Measurements from ENCODE around the gene SLC17A7. TPM values are rescaled to one million over a fixed set of nuclear protein-coding genes. Genes with fewer than 3 reads are reported as not detected.

SLC17A7 gene
- total RNA-seq, 6 donors from 2014 or later = 0.37 to 2.1 (median 0.78) TPM; not detected in 1

DNA sequence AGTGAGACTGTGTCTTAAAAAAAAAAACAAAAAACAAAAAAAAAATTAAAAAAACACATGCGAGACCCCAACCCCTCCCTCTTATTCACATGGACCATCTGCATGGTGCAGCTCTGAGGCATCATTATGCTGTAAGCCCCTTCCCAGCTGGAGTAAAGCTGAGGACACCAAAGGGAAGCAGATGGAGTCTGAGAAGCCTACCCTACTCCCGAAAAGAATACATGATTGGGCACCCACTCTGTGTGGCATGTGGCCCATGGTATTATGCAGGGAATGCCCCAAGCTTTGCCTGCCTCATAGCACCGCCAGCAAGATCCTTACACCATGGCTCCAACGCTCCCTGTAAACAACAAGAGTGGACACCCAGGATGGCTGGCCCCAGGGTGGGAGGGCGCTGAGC, 22.8 kb downstream of the SLC17A7 start:
- Histone ChIP-seq H3K4me1 (peaks cover 21 to 29% (median 25%) of the 10 kb centered on the region in 4 donors), H3K27ac (no peak overlapping the region), H3K27me3 (peaks cover 0 to 26% (median 16%) of the 10 kb centered on the region in 4 donors), H3K36me3 (no peaks in the 10 kb centered on the region), H3K9me3 (no peaks in the 10 kb centered on the region), H3K4me3 (no peak overlapping the region)
- TF ChIP-seq, protein P1, sequence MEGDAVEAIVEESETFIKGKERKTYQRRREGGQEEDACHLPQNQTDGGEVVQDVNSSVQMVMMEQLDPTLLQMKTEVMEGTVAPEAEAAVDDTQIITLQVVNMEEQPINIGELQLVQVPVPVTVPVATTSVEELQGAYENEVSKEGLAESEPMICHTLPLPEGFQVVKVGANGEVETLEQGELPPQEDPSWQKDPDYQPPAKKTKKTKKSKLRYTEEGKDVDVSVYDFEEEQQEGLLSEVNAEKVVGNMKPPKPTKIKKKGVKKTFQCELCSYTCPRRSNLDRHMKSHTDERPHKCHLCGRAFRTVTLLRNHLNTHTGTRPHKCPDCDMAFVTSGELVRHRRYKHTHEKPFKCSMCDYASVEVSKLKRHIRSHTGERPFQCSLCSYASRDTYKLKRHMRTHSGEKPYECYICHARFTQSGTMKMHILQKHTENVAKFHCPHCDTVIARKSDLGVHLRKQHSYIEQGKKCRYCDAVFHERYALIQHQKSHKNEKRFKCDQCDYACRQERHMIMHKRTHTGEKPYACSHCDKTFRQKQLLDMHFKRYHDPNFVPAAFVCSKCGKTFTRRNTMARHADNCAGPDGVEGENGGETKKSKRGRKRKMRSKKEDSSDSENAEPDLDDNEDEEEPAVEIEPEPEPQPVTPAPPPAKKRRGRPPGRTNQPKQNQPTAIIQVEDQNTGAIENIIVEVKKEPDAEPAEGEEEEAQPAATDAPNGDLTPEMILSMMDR (IDR thresholded peaks at IDR 0.05) = no peak
- no peak for TF ChIP-seq EP300 (IDR thresholded peaks at IDR 0.05)
- TF ChIP-seq POLR2AphosphoS5 (IDR thresholded peaks at IDR 0.05) = no peak
- no peak for TF ChIP-seq POLR2A (IDR thresholded peaks at IDR 0.05)
- ATAC-seq (ENCODE audit: low FRiP score in 2 of 2) (no peak), DNase-seq (no peak)
- 82 to 84% methylated on average over 5 of the region's 5 CpGs for WGBS, 2 donors

DNA sequence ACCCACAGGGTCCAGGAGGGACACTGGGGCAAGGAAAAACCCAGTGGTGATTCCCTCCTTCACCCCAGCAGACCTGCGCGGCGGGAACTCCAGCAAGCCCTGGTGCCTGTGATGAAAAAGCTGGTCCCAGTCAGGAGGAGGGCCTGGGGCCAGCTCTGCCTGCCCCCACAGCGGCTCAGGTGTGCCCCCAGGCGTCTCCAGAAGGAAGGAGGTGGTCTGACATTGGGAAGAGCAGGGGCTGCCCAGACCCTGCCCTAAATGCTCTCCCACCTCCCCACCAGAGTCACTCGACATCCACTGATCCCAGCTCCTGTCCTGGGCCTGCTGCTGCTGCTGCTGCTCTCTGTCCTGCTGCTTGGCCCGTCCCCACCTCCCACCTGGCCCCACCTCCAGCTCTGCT, 24.2 kb downstream of the SLC17A7 start:
- 63 to 80% methylated on average over 7 of the region's 7 CpGs for WGBS, 2 donors

DNA sequence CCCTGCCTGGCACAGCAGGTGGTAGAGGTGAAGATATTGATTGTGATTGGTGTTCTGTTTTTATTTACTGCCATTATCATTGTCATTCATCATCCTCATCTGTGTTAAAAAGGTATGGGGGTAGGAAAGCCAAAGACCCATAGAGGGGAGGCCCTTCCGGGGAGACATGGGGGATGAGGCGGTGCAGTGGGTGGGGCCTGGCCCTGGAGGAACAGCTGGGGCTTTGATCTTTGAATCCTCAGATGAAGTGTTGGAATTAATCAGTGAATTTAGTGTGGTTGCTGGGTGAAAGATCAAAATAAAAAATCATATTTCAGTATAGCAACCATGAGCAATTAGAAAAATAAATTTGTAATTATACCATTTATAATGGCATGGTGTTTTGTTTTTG, 25.5 kb downstream of the SLC17A7 start:
- H3K4me1 ChIP-seq = peaks cover 0 to 5% (median 3%) of the 10 kb centered on the region in 4 donors
- H3K9me3 ChIP-seq = no peaks in the 10 kb centered on the region
- no peaks in the 10 kb centered on the region for H3K36me3 ChIP-seq
- TF ChIP-seq POLR2AphosphoS5 (IDR thresholded peaks at IDR 0.05) (no peak), POLR2A (IDR thresholded peaks at IDR 0.05) (no peak), EP300 (IDR thresholded peaks at IDR 0.05) (no peak)
- TF ChIP-seq, protein P1 (IDR thresholded peaks at IDR 0.05) = no peak
- H3K4me3 ChIP-seq = no peak overlapping the region
- WGBS, 2 donors = 88 to 90% methylated on average over 2 of the region's 2 CpGs
- ATAC-seq (ENCODE audit: low FRiP score in 2 of 2) (no peak), DNase-seq (no peak)
- no peaks in the 10 kb centered on the region for H3K27me3 ChIP-seq
- H3K27ac ChIP-seq = no peak overlapping the region

More for the DNA sequence above, 24.2 kb downstream of the SLC17A7 start:
- Histone ChIP-seq H3K4me3 (no peak overlapping the region), H3K36me3 (no peaks in the 10 kb centered on the region), H3K9me3 (no peaks in the 10 kb centered on the region), H3K4me1 (peaks cover 7 to 15% (median 11%) of the 10 kb centered on the region in 4 donors), H3K27me3 (peaks cover 0 to 12% (median 4%) of the 10 kb centered on the region in 4 donors), H3K27ac (no peak overlapping the region)
- TF ChIP-seq POLR2AphosphoS5 (IDR thresholded peaks at IDR 0.05) = no peak
- no peak for TF ChIP-seq EP300 (IDR thresholded peaks at IDR 0.05)
- TF ChIP-seq, protein P1 (IDR thresholded peaks at IDR 0.05) = no peak
- no peak for TF ChIP-seq POLR2A (IDR thresholded peaks at IDR 0.05)
- DNase-seq (no peak), ATAC-seq (ENCODE audit: low FRiP score in 2 of 2) (no peak)

DNA sequence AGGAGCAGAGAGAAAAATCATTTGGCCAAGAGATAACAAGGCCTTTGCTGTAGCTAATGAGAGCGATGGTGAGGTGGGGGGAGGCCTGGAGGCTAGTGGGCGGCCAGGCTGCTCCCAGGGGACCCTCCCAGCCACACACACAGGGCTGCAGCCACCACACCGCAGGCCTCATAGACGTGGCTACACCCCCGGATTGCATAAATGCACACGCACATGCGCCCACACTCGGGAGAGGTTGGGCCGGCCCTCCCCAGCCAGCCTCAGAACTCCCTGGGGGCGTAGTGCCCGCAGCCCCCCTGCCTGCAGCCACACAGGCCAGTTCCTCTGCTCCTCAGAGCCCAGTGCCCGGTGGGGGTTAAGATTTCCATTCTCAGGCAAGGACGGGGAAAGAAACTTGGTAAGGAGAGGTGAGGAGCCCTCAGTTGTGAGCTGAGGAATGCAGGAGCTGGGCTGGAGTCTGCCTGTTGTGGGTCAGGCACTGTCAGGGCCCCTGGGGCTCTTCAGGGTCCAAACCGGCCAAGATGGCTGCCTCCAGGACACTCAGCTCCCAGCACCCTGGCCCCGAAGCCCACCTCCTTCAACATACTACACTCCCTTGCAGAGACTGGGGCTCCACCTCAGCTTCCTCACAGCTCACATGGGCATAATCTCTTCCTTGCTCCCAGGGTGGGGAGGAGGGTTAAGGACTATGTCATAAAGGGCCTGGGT, 26.1 kb downstream of the SLC17A7 start:
- DNase-seq = no peak
- H3K4me1 ChIP-seq = no peaks in the 10 kb centered on the region
- H3K27ac ChIP-seq = no peak overlapping the region
- H3K9me3 ChIP-seq = no peaks in the 10 kb centered on the region
- H3K27me3 ChIP-seq = no peaks in the 10 kb centered on the region
- 58 to 64% methylated on average over 8 to 15 of the region's 15 CpGs for WGBS, 2 donors
- TF ChIP-seq POLR2A (IDR thresholded peaks at IDR 0.05) (no peak), POLR2AphosphoS5 (IDR thresholded peaks at IDR 0.05) (no peak), EP300 (IDR thresholded peaks at IDR 0.05) (no peak)
- TF ChIP-seq, protein P1 (IDR thresholded peaks at IDR 0.05) = no peak
- ATAC-seq (ENCODE audit: low FRiP score in 2 of 2) = no peak
- no peak overlapping the region for H3K4me3 ChIP-seq
- H3K36me3 ChIP-seq = no peaks in the 10 kb centered on the region

DNA sequence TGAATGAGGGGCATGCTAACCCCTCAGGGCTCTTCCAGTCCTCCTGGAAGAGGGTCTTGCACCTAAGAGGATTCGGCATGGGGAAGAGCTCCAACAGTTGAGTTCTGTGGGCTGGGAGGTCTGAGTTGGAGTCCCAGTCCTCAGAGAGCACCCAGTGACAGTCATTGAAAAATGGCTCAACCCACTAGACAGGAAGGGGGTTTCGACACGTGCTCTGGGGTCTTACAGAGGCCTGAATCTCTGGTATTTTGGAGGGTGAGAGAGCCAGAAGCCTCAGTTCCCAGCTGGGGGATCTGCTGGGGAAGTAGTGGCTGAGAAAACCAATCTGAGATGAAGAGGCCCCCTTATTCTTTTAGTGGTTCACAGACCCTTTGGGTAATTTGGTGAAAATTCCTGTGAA, 27.1 kb downstream of the SLC17A7 start:
- TF ChIP-seq EP300 (IDR thresholded peaks at IDR 0.05) (no peak), POLR2AphosphoS5 (IDR thresholded peaks at IDR 0.05) (no peak), POLR2A (IDR thresholded peaks at IDR 0.05) (no peak)
- TF ChIP-seq, protein P1 (IDR thresholded peaks at IDR 0.05) = no peak
- WGBS, 2 donors = 75 to 76% methylated on average over 3 of the region's 3 CpGs
- H3K36me3 ChIP-seq = no peaks in the 10 kb centered on the region
- H3K4me1 ChIP-seq = peaks cover 0 to 4% (median under 1%) of the 10 kb centered on the region in 4 donors
- DNase-seq (no peak), ATAC-seq (ENCODE audit: low FRiP score in 2 of 2) (no peak)
- no peak overlapping the region for H3K4me3 ChIP-seq
- H3K27ac ChIP-seq = no peak overlapping the region
- H3K9me3 ChIP-seq = no peaks in the 10 kb centered on the region
- H3K27me3 ChIP-seq = no peaks in the 10 kb centered on the region
